Astrocyte (in vitro differentiated cells and primary cell): ENCODE measurements around the gene CCR8. TPM values are rescaled to one million over a fixed set of nuclear protein-coding genes. Genes with fewer than 3 reads are reported as not detected.

ENCODE experiments used
- DNase-seq: peaks from one replicate; pipeline ENCODE4 v3.0.0-alpha.2; 2010; ENCODE audit warnings: low read depth
- FAIRE-seq: peaks from 2 replicates; lab custom pipeline; 2011; peaks lifted over from hg19 to GRCh38; lab: Jason Lieb, UNC
- H2AFZ ChIP-seq: 2 replicates; pipeline ENCODE4 v1.6.0; 2012; ENCODE audit warnings: low read depth, low read length, inconsistent platforms
- H3K27ac ChIP-seq: 2 replicates; pipeline ENCODE4 v1.5.1; 2011; ENCODE audit warnings: low read depth, low read length, inconsistent platforms
- H3K27me3 ChIP-seq: 2 replicates; pipeline ENCODE4 v1.6.0; 2011; ENCODE audit warnings: low read length, inconsistent platforms; ENCODE audit not compliant: insufficient read depth
- H3K36me3 ChIP-seq: 2 replicates; pipeline ENCODE4 v1.5.1; 2011; ENCODE audit warnings: low read length, inconsistent platforms; ENCODE audit not compliant: insufficient read depth
- H3K4me1 ChIP-seq: 2 replicates; pipeline ENCODE4 v1.5.1; 2011; ENCODE audit warnings: low read length, inconsistent platforms; ENCODE audit not compliant: insufficient read depth
- H3K4me2 ChIP-seq: 2 replicates; pipeline ENCODE4 v1.6.0; 2012; ENCODE audit warnings: low read length, inconsistent platforms
- H3K4me3 ChIP-seq: 2 replicates; pipeline ENCODE4 v1.5.1; 2011; ENCODE audit warnings: low read depth, mild to moderate bottlenecking, low read length, inconsistent platforms; ENCODE audit not compliant: insufficient read depth
- H3K79me2 ChIP-seq: 2 replicates; pipeline ENCODE4 v1.6.0; 2012; ENCODE audit warnings: mild to moderate bottlenecking, low read length, inconsistent platforms; ENCODE audit not compliant: insufficient read depth
- H3K9ac ChIP-seq: 2 replicates; pipeline ENCODE4 v1.6.0; 2012; ENCODE audit warnings: mild to moderate bottlenecking, low read length, inconsistent platforms
- H3K9me3 ChIP-seq: 2 replicates; pipeline ENCODE4 v1.5.1; 2012; ENCODE audit warnings: low read depth, mild to moderate bottlenecking, low read length, inconsistent platforms; ENCODE audit not compliant: insufficient read depth
- H4K20me1 ChIP-seq: 2 replicates; pipeline ENCODE4 v1.6.0; 2012; ENCODE audit warnings: low read length, inconsistent platforms; ENCODE audit not compliant: insufficient read depth
- H3K27ac Mint-ChIP-seq: one replicate; pipeline ENCODE4 v1.8.0; 2021; ENCODE audit warnings: mild to moderate bottlenecking, mixed read lengths; ENCODE audit not compliant: unreplicated experiment
- H3K27me3 Mint-ChIP-seq: one replicate; pipeline ENCODE4 v1.8.0; 2021; ENCODE audit warnings: low read depth, mixed read lengths; ENCODE audit not compliant: unreplicated experiment
- H3K36me3 Mint-ChIP-seq: one replicate; pipeline ENCODE4 v1.8.0; 2021; ENCODE audit warnings: low read depth, mixed read lengths; ENCODE audit not compliant: unreplicated experiment
- H3K4me1 Mint-ChIP-seq: one replicate; pipeline ENCODE4 v1.8.0; 2021; ENCODE audit warnings: low read depth, mixed read lengths; ENCODE audit not compliant: unreplicated experiment
- H3K4me3 Mint-ChIP-seq: one replicate; pipeline ENCODE4 v1.8.0; 2021; ENCODE audit warnings: mild to moderate bottlenecking, moderate library complexity, mixed read lengths; ENCODE audit not compliant: unreplicated experiment
- H3K9me3 Mint-ChIP-seq: one replicate; pipeline ENCODE4 v1.8.0; 2021; ENCODE audit warnings: mild to moderate bottlenecking, mixed read lengths; ENCODE audit not compliant: unreplicated experiment
- CTCF ChIP-seq: IDR thresholded peaks from 2 replicates; pipeline ENCODE4 v1.5.1; 2011; ENCODE audit warnings: low read depth, mild to moderate bottlenecking, inconsistent platforms, low read length, moderate library complexity; ENCODE audit not compliant: insufficient read depth
- EZH2 ChIP-seq: IDR thresholded peaks from 2 replicates; pipeline ENCODE4 v1.6.1; 2012; ENCODE audit warnings: mild to moderate bottlenecking, low read length, inconsistent platforms; ENCODE audit not compliant: insufficient read depth
- total RNA-seq: library from RNA; stranded (reverse); gene quantifications from 2 replicates; pipeline ENCODE4 v1.2.1, GENCODE V29; 2021

Gene CCR8
- total RNA-seq, 1 donor from 2014 or later, result not detected

- Histone ChIP-seq H3K4me3 (no peak overlapping the region), H3K27me3 (peaks cover 6% of the 10 kb centered on the region), H3K4me1 (no peaks in the 10 kb centered on the region), H3K79me2 (no peaks in the 10 kb centered on the region), H4K20me1 (no peaks in the 10 kb centered on the region), H2AFZ (no peak overlapping the region), H3K9me3 (no peaks in the 10 kb centered on the region), H3K36me3 (no peaks in the 10 kb centered on the region), H3K4me2 (no peak overlapping the region), H3K27ac (no peak overlapping the region), H3K9ac (no peak overlapping the region)
- Mint-ChIP-seq H3K9me3 (peaks cover 16% of the 10 kb centered on the region), H3K27me3 (peaks cover 2% of the 10 kb centered on the region), H3K4me3 (no peak overlapping the region), H3K27ac (no peak overlapping the region), H3K4me1 (peaks cover 2% of the 10 kb centered on the region), H3K36me3 (no peaks in the 10 kb centered on the region)
- FAIRE-seq (no peak), DNase-seq (no peak)
- TF ChIP-seq EZH2, result no peak
- TF ChIP-seq CTCF, result no peak
Observed at GRCh38 chr3:39372833-39373232, 43.3 kb downstream of the CCR8 start.

GRCh38 chr3:39376959-39377634, 47.6 kb downstream of the CCR8 start:
- H3K27ac ChIP-seq, result no peak overlapping the region
- H3K4me1 ChIP-seq, result no peaks in the 10 kb centered on the region
- H2AFZ ChIP-seq, result no peak overlapping the region
- FAIRE-seq (no peak), DNase-seq (no peak)
- H3K79me2 ChIP-seq, result no peaks in the 10 kb centered on the region
- peaks cover 2% of the 10 kb centered on the region for H3K27me3 Mint-ChIP-seq
- H3K27me3 ChIP-seq, result peaks cover 6% of the 10 kb centered on the region
- no peak overlapping the region for H3K4me3 ChIP-seq
- H3K36me3 ChIP-seq, result no peaks in the 10 kb centered on the region
- TF ChIP-seq EZH2, result no peak
- no peak for TF ChIP-seq CTCF
- no peak overlapping the region for H3K4me2 ChIP-seq
- H3K36me3 Mint-ChIP-seq, result peaks cover 3% of the 10 kb centered on the region
- H3K4me3 Mint-ChIP-seq, result no peak overlapping the region
- peak overlapping the region; percentile 20 for H3K27ac Mint-ChIP-seq
- H3K9me3 Mint-ChIP-seq, result peaks cover 9% of the 10 kb centered on the region
- H4K20me1 ChIP-seq, result no peaks in the 10 kb centered on the region
- peaks cover 2% of the 10 kb centered on the region for H3K4me1 Mint-ChIP-seq
- no peak overlapping the region for H3K9ac ChIP-seq
- H3K9me3 ChIP-seq, result no peaks in the 10 kb centered on the region

DNA sequence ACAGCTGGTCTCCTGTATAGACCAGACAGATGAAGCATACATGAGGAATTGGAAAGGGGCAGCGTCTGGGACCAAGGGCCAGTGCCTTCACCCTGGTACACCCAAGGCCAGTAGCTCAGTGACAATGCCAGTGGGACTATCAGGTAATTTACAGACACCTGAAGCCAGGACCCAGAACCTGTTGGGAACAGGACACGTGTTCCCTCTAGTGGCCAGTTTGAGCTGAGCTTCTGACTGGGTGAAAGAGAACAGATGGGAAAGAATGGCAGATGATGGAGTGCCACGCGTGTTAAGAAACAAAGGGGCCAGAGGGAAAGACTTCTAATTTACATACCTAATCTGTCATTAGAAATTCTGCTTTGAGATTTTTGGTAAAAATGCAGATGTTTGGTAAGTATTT, 48.6 kb downstream of the CCR8 start:
- Histone ChIP-seq H3K27ac (no peak overlapping the region), H3K27me3 (peaks cover 6% of the 10 kb centered on the region), H2AFZ (no peak overlapping the region), H4K20me1 (no peaks in the 10 kb centered on the region), H3K4me3 (no peak overlapping the region), H3K36me3 (no peaks in the 10 kb centered on the region), H3K4me2 (no peak overlapping the region), H3K9me3 (no peaks in the 10 kb centered on the region), H3K79me2 (no peaks in the 10 kb centered on the region), H3K4me1 (no peaks in the 10 kb centered on the region), H3K9ac (no peak overlapping the region)
- no peak for FAIRE-seq
- no peak for DNase-seq
- no peak overlapping the region for H3K27ac Mint-ChIP-seq
- peaks cover 4% of the 10 kb centered on the region for H3K4me1 Mint-ChIP-seq
- peaks cover 2% of the 10 kb centered on the region for H3K27me3 Mint-ChIP-seq
- TF ChIP-seq CTCF, result peak; percentile 59
- no peak for TF ChIP-seq EZH2
- peaks cover 4% of the 10 kb centered on the region for H3K9me3 Mint-ChIP-seq
- H3K36me3 Mint-ChIP-seq, result peaks cover 3% of the 10 kb centered on the region
- H3K4me3 Mint-ChIP-seq, result no peak overlapping the region
